Fibroblast of mammary gland (primary cell): ENCODE measurements around the gene WHRN.

Experiments used
- DNase-seq: peaks from one replicate; pipeline ENCODE4 v3.0.0-alpha.2; 2010; ENCODE audit warnings: low read depth
- H3K4me3 ChIP-seq: 2 replicates; pipeline ENCODE4 v1.5.1; 2011; ENCODE audit warnings: low read depth, mild to moderate bottlenecking, low read length, moderate library complexity; ENCODE audit not compliant: control insufficient read depth
- TF ChIP-seq, protein P1 (sequence below): conservative IDR thresholded peaks from 2 replicates; pipeline ENCODE4 v1.5.1; 2011; ENCODE audit warnings: low read depth, low read length, inconsistent platforms; ENCODE audit not compliant: control insufficient read depth, insufficient read depth

The WHRN gene

DNA sequence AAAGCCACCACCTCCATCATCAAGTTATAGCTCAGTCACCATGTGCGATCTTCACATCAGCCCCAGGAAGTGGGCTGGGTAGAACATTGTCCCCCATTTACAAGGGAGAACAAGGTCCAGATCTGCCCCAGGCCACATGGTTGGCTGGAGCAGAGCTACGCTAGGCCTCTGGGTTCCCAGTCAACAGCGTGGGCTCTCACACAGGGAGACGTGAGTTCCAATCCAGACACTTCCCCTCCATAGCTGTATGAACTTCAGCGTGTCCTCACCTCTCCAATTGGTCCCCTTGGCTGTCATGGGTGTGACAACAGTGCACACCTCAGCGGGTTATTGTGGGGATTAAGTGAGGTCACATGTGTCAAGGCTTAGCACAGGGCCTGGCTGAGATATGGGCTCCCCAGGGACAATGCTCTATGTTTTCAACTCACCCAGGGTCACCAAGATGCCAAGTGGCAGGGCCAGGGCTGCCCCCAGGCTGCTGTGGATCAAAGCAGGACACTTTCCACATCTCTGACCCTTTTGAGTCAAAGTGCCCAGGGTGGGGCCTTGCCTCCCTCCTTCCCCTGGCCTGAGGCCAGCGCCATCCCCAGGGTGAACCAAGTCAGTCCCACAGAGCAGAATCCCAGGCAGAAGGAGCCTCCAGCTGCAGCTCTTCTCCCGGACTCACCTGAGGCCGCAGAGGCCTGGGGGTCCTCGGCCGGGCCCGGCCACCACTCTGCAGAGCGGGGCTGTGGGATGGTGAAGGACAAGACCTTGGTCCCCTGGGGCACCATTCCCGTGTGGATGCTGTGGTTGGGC lies 137.3 kb downstream of the WHRN start:
- TF ChIP-seq, protein P1, sequence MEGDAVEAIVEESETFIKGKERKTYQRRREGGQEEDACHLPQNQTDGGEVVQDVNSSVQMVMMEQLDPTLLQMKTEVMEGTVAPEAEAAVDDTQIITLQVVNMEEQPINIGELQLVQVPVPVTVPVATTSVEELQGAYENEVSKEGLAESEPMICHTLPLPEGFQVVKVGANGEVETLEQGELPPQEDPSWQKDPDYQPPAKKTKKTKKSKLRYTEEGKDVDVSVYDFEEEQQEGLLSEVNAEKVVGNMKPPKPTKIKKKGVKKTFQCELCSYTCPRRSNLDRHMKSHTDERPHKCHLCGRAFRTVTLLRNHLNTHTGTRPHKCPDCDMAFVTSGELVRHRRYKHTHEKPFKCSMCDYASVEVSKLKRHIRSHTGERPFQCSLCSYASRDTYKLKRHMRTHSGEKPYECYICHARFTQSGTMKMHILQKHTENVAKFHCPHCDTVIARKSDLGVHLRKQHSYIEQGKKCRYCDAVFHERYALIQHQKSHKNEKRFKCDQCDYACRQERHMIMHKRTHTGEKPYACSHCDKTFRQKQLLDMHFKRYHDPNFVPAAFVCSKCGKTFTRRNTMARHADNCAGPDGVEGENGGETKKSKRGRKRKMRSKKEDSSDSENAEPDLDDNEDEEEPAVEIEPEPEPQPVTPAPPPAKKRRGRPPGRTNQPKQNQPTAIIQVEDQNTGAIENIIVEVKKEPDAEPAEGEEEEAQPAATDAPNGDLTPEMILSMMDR = no peak
- no peak for DNase-seq
- H3K4me3 ChIP-seq = no peak overlapping the region

DNA sequence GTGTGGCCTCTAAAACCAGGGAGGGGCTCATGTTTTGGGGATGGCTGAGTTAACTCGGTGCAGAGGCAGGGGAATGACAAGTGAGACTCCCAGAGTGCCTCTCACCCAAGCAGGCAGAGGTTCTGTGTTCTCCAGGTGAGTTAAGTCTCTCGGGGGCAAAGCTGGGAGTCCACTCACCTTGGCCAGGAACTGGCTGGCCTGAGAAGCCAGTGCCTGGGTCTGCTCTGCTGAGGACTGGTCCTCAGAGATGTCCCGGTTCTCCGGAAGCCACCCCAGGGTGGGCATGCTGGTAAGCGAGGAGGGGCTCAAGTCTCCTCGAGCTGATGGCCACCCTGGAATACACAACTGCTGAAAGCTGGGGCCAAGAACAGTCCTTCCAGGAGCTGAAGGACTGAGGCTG lies 137.9 kb downstream of the WHRN start:
- DNase-seq = no peak
- TF ChIP-seq, protein P1 = no peak
- no peak overlapping the region for H3K4me3 ChIP-seq

DNA sequence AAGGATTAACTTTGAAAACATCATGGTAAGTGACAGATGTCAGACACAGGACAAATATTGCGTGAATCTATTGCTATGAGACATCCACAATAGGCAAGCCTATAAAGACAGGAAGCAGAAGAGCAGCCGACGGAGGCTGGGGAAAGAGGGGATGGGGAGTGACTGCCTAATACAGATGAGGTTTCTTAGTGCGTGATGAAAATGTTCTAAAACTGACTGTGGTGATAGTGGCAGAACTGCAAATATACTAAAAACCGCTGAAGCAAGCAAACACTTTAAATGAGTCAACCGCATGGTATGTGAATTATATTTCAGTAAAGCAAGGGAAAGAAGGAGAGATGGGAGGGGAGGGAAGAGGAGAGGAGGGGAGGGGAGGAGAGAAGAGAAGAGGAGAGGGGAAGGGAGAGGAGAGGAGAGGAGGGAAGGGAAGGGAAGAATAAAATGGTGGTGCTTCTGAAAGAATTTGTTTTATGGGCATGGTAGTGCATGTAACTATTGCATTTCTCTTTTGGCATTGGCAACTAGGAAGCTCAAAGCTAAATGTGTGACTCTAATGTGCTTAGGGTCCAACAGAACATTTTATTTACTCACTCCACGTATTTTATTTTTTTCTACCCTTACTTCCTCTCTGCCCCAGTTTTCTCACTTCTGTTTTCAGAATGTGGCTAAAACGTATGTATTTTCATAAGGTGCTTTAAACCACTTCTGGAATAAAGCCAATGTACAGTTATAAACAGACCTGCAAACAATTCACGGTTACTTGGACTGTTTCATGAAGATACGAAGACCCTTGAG lies 138.7 kb downstream of the WHRN start:
- TF ChIP-seq, protein P1 = no peak
- no peak overlapping the region for H3K4me3 ChIP-seq
- DNase-seq = peak; percentile 88

DNA sequence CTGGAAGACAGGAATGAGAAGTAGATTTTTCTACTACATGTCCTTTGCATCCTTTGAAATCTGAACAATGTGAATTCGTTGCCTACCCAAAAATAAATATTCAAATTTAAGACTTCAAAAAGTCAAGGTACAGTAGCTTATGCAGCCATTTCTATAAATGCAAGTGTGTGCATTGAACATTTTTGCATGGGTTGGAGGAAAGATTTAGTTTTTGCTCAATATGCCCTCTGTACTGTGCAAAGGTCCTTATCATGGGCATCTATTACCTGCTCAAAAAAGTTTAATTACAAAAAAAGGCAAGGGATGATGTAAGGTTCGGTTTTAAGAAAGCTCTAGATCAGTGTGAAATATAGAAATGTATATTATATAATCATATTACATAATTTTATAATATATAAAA lies 140.1 kb downstream of the WHRN start:
- H3K4me3 ChIP-seq = no peak overlapping the region
- no peak for DNase-seq
- TF ChIP-seq, protein P1 = no peak

DNA sequence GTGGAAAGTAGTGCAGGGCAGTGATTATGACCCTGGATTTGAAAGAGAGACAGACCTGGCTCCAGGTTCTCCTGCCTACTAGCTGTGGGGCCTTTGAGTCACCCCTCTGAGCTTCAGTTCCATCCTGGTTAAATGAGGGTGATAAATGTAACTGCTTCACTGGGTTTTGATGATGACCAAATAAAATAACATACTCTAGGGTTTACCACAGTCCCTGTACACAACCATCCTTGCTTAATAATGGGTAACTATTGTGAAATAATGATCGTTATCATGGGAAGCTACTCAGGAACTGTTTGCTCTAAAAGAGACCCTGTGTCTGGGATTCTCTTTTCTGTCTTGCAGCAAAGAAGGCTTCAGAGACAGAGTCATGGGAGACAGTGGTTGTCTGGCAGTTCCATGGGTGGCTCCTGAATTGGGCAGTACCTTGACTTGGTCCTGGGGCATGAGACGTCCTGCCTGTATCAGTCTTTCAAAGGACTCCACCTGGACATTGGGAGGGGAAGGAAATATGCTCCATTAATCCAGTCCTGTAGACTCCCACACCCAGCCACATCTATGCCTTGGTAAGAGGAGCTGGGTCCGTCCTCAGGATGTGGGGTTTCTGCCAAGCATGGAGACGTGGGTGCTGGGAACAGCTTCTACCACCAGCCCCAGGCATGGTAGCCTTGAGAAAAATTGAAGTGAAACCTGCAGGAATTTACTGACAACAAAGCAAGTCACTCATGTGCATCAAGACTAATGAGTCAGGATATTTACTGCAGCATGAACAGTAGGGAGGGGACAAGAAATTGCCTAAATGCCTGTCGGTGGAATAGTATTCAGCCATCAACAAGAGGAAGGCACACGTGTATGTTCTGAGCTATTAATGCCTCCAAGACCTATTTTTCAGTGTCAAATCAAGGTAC lies 140.9 kb downstream of the WHRN start:
- TF ChIP-seq, protein P1 = no peak
- H3K4me3 ChIP-seq = no peak overlapping the region
- peak; percentile 90 for DNase-seq

DNA sequence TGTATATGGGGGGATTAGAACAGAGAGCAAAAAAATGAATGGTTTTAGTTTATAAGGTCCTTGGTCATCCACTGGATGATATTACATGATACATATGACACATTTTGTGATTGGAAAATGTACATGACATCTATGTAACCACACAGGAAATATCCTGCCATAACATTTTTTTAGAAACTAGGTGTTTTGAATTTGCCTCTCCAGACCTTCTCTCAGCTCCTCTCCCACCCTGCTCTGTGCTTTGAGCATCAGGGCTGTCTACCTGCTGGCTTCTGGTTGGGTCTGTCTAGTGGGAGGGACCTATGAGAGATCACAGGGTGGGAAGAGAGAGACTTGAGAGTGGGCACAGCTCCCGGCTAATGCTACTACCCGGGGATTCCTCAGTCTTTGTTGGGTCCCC lies 141.8 kb downstream of the WHRN start:
- TF ChIP-seq, protein P1 = no peak
- no peak for DNase-seq
- no peak overlapping the region for H3K4me3 ChIP-seq
